Activated CD8-positive, alpha-beta memory T cell treated with anti-CD3 and anti-CD28 coated beads, Interleukin-2, amount 50 U/mL, for 24 hours (primary cell): Measurements from ENCODE around the gene AGTRAP.

Experiments used
- DNase-seq: peaks from one replicate; pipeline ENCODE4 v3.0.0-alpha.2; 2020; ENCODE audit errors: extremely low read depth

AGTRAP gene

GRCh38 chr1:11761988-11762406 lies 26.1 kb downstream of the AGTRAP start, which contains the start of gene C1orf167:
C1orf167 (plus strand) TSS chr1:11762193; CDS start chr1:11764401, 2,208 bp downstream.
- DNase-seq: no peak

GRCh38 chr1:11764115-11764514 lies 28.2 kb downstream of the AGTRAP start:
- no peak for DNase-seq

GRCh38 chr1:11764519-11764918 lies 28.6 kb downstream of the AGTRAP start:
- DNase-seq: no peak

DNA sequence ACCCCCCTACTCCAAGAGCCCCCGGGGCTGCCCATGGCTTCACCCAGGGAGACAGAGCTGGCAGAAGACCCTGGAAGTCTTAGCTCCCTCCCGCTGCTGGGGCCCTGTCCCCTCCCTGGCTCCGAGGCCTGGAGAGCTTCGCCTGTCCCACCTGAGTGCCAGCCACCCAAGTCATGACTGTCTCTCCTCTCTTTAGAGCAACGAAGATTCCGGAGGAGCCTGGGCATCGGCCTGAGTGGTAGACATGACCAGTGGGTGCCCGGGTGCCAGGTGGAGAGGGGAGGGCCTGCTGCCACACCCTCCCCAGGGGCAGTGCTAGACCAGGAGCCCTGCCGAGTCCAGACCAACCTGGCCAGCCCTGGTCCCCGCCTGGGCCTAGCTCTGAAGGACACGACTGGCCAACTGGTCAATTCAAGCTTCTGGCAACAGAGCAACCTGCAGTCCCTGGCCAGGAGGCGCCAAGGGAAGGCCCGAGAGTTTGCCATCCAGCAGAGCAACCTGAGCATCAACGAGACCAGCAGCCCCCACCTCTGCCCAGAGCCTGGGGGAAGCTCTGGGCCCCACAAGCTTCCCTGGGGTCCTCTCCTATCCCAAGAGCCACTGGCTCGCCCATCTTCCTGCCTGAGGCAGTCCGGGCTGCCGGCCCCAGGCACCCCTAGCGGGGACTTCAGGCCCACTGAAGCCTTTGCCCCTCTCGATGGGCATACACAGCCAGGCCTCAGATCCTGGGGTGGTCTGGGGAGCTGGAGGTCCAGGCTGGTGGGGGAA lies 29.9 kb downstream of the AGTRAP start:
- no peak for DNase-seq

DNA sequence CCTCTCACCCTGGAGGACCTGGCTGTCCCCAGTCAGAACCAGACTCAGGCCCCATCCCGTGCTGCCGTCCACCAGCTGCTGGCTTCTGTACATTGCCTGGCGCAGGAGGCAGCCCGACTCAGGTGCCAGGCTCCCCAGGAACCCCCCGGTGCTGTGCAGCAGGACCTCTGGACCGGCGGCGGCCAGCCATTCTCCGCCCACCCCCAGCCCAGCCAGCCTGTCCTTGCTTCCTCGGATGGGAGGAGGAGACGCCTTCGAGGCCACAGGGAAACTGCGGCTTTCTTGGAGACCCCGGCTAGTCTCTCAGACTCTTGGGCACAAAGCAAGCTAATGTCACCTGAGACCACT lies 30.5 kb downstream of the AGTRAP start:
- no peak for DNase-seq

DNA sequence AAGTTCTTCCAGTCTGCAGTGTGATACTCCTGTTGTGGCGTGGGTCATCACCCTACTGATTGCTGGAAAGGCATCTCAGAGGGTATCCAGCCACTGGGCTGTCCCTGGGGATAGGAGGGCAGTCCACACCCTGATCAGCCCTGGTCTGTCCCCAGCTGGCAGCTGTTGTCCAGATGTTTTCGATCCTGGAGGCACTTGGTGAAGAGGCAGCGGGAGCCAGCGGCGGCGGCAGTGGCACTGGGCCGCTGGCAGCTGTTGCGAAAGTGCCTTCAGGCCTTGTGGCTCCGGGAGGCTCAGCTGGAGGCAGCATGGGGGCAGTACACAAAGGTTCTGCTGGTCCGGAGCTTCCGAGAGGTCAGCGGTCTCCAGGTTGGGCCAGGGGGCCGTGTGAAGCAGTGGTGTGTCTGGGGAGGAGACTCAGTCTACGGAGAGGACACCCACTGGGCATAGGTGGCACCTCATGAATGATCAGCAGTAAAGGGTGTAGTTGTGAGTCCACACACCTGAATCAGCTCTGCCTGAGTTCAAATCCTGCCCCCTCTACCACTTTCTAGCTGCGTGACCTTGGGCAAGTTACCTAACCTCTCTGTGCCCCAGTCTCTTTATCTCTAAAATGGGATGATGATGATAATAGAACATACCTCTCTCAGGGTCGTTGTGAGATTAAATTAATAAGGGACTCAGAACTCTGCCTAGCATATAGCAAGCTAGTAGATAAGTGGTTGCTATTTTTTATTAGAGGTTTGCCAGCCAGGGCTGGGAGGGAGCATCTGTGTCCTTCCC lies 32.2 kb downstream of the AGTRAP start:
- no peak for DNase-seq

- no peak for DNase-seq
Measured at GRCh38 chr1:11768821-11769220, 32.9 kb downstream of the AGTRAP start.

- DNase-seq: no peak
Measured at GRCh38 chr1:11769274-11769673, 33.3 kb downstream of the AGTRAP start.

GRCh38 chr1:11770011-11770410 lies 34.1 kb downstream of the AGTRAP start:
- no peak for DNase-seq

GRCh38 chr1:11771481-11772043 lies 35.6 kb downstream of the AGTRAP start:
- DNase-seq: no peak

DNA sequence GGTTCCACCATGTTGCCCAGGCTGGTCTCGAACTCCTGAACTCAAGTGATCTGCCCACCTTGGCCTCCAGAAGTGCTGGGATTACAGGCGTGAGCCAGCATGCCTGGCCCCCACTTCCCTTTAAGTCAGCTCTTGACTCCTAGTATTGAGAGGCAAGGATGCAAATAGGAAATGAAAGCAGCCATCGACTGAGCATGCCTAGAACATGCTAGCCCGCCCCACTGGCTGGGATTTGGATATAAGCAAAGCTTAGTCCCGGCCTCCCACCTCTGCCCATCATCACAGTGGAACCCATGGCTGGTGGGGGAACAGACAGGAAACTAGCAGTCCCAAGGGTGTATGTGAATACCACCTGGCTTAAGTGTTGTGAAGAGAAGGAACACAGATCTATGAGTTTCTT lies 36.5 kb downstream of the AGTRAP start:
- DNase-seq: no peak

DNA sequence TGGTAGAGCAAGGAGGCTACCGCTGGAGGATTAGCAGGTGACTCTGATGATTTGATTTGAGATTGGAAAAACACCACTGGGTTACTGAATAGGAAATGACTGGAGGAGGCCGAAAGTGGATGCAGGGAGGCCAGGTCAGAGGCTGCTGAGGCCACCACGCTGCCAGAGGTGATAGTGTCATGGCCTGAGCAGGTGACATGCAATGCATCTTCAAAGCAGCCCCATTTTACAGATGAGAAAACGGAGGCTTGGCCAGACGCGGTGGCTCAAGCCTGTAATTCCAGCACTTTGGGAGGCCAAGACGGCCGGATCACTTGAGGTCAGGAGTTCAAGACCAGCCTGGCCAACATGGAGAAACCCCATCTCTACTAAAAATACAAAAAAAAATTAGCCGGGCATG lies 38.8 kb downstream of the AGTRAP start:
- DNase-seq: no peak

- no peak for DNase-seq
Measured at GRCh38 chr1:11777658-11778322, 41.9 kb downstream of the AGTRAP start.

GRCh38 chr1:11778336-11778735 lies 42.4 kb downstream of the AGTRAP start:
- DNase-seq: no peak

GRCh38 chr1:11778844-11779623 lies 43.1 kb downstream of the AGTRAP start:
- no peak for DNase-seq

DNA sequence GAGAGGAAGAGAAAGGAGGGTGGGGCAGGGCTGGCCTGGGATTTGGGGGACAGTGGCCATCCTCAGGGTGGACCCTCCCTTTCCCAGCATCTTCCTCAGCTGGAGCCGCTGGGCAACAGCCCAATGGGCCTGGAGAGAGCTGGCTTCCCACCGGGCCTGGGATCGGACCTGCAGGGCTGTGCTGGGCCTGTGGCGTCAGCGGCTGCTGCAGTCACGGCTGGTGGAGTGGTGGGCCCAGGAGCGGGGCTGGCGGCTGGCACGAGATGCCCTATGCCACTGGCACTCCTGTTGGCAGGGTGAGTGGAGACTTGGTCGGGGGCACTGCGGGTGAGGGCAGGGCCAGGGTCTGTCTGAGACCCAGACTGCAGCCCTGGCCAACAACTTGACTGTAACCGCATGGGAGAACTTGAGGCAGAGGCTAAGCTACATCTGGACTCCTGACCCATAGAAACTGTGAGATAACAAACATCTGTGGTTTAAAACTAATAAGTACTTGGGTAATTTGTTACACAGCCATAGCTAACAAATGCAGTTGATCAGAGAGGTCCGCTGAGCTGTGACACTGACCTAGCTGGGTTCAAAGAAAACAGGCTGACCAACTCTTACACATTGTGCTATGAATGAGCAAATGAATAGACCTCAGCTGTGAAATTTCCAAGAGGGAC lies 43.9 kb downstream of the AGTRAP start:
- DNase-seq: no peak

DNA sequence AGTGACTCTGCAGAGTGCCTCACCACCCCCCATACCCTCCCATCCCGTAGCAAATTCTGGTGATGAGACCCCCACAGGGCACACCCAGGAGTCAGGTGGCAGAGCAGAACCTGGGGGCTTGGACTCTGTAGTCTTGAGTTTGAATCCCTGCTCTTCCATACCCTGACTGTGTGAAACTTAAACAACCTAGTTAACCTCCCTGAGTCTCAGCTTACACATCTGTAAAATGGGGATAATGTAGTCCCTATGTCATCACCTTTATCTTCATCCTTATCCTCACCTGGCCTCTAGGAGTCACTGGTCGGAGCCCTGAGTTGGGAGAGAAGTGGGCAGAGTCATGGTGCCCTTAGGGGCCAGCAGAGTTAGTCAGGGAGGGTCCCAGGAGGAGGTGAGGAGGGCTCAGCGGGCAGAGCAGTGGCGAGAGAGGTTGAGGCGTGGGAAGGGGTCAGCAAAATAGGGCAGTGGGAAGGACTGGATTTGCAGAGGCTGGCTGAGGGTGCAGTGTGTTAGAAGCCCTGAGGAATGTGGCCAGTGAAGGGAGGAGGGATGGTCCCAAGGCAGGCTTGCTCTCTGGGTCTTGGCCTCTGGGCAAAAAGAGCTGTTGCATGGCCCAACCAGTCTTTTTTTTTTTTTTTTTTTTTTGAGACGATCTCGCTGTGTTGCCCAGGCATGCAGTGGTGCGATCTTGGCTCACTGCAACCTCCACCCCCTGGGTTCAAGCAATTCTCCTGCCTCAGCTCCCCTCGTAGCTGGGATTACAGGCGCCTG lies 44.6 kb downstream of the AGTRAP start:
- DNase-seq: no peak

DNA sequence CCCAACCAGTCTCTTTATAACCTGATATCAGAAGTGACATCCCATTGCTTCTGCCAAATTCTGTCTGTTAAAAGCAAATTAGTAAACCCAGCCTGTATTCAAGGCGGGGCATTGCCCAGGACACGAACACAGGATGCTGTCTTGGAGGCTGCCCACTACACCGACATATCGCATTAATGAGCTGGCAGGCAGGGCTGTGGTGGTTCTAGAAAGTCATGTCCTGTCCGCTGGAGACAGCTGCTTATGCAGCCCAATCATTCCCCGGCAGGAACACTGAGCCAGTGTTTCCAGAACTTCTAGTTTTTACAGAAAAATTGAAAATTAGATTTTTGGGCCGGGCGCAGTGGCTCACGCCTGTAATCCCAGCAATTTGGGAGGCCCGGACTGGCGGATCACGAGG lies 45.4 kb downstream of the AGTRAP start:
- no peak for DNase-seq

DNA sequence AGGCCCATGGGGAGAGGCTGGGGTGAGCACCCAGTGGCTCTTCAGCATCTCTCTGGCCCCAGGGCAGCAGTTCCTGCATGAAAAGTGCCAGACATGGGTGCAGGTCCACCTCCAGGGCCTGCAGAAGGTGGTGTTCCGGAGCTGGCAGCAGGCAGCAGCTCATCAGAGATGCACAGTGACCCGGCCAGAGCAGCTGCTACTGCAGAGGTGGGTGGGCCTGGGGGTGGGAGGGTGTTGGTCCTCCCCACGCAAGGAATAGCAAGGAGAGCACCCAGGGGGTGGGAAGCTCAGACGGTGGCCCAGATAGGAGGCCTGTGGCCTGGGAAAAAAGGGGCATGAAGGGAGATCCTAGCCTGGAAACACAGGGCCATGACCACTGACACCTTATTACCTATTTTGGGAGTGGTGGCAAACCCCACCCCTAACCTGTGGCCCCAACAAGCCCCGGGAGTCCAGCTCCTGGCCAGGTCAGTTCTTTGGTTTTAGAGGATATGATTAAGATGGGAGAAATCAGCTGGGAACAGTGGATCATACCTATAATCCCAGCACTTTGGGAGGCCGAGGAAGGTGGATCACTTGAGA lies 46.3 kb downstream of the AGTRAP start:
- DNase-seq: no peak

GRCh38 chr1:11783556-11783955 lies 47.6 kb downstream of the AGTRAP start:
- no peak for DNase-seq
